ENCODE data around the gene ASB11.

ASB11 gene

GRCh38 chrX:15345976-15346375 lies 30.5 kb upstream of the ASB11 start:
- DNase-seq (ENCODE audit: low spot score) = no peak
- in situ Hi-C loops (cut with MboI; ENCODE audit: low pct_unique_long_range_greater_than_20kb, low sequenced_read_pairs, unreplicated experiment) = loop anchor here (10.0 to 25.0 kb wide), 2 partner anchors 119 to 316 kb away; partner anchors contain the start of gene CLTRN
- no peak for TF ChIP-seq CTCF (IDR thresholded peaks at IDR 0.05; ENCODE audit: extremely low read depth, insufficient read depth, missing control alignments)

GRCh38 chrX:15344106-15344505 lies 28.7 kb upstream of the ASB11 start:
- no peak for DNase-seq (ENCODE audit: low spot score)
- TF ChIP-seq CTCF (IDR thresholded peaks at IDR 0.05; ENCODE audit: extremely low read depth, insufficient read depth, missing control alignments) = no peak
- in situ Hi-C loops (cut with MboI; ENCODE audit: low pct_unique_long_range_greater_than_20kb, low sequenced_read_pairs, unreplicated experiment) = loop anchor here (10.0 to 25.0 kb wide), 2 partner anchors 121 to 318 kb away; partner anchors contain the start of gene CLTRN

DNA sequence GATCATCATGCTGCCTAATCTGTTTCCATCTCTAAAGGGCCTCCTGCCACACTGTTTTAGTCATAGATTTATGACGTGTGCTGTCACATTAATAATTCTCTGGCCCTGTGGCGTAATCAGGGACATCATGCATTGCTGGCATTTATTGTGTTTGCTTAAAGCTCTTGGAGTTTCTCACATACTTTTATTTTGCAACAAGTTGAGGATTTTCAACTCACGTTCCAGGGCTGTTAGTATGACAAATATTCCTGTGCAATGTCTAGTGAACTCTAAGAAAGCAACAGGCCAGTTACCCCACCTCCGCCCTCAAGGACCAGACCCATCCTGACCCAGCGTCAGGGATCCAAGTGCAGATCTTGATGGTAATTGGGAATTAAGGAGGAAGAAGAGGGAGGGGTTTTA lies 27.6 kb upstream of the ASB11 start:
- in situ Hi-C loops (cut with MboI; ENCODE audit: low pct_unique_long_range_greater_than_20kb, low sequenced_read_pairs, unreplicated experiment) = loop anchor here (10.0 to 25.0 kb wide), 2 partner anchors 122 to 319 kb away; partner anchors contain the start of gene CLTRN
- TF ChIP-seq CTCF (IDR thresholded peaks at IDR 0.05; ENCODE audit: extremely low read depth, insufficient read depth, missing control alignments) = no peak
- DNase-seq (ENCODE audit: low spot score) = no peak

- no peak for TF ChIP-seq CTCF (IDR thresholded peaks at IDR 0.05; ENCODE audit: extremely low read depth, insufficient read depth, missing control alignments)
- in situ Hi-C loops (cut with MboI; ENCODE audit: low pct_unique_long_range_greater_than_20kb, low sequenced_read_pairs, unreplicated experiment) = loop anchor here (10.0 to 25.0 kb wide), 2 partner anchors 124 to 321 kb away; partner anchors contain the start of gene CLTRN
These were observed 25.4 kb upstream of the ASB11 start for GRCh38 chrX:15340867-15341266.

GRCh38 chrX:15336023-15336413 lies 20.6 kb upstream of the ASB11 start:
- no peak for TF ChIP-seq CTCF (IDR thresholded peaks at IDR 0.05; ENCODE audit: extremely low read depth, insufficient read depth, missing control alignments)
- in situ Hi-C loops (cut with MboI; ENCODE audit: low pct_unique_long_range_greater_than_20kb, low sequenced_read_pairs, unreplicated experiment) = loop anchor here (25.0 kb wide), 1 partner anchor 326 kb away; the partner anchor contains the start of gene CLTRN
- DNase-seq (ENCODE audit: low spot score) = no peak

More at GRCh38 chrX:15340867-15341266, 25.4 kb upstream of the ASB11 start:
- no peak for DNase-seq (ENCODE audit: low spot score)

- in situ Hi-C loops (cut with MboI; ENCODE audit: low pct_unique_long_range_greater_than_20kb, low sequenced_read_pairs, unreplicated experiment) = loop anchor here (25.0 kb wide), 1 partner anchor 327 kb away; the partner anchor contains the start of gene CLTRN
These were observed 19.9 kb upstream of the ASB11 start, which contains the start of gene PIGA for GRCh38 chrX:15335135-15336022. PIGA (minus strand) TSS chrX:15335523; CDS start chrX:15331930, 3,593 bp downstream.

More at GRCh38 chrX:15335135-15336022, 19.9 kb upstream of the ASB11 start, which contains the start of gene PIGA:
- no peak for TF ChIP-seq CTCF (IDR thresholded peaks at IDR 0.05; ENCODE audit: extremely low read depth, insufficient read depth, missing control alignments)
- peak; percentile 90 for DNase-seq (ENCODE audit: low spot score)
